Spinal cord (tissue), 10 donors: ENCODE data around the gene PCDH17. TPM values are rescaled to one million over a fixed set of nuclear protein-coding genes. Genes with fewer than 3 reads are reported as not detected.

ENCODE experiments used
- DNase-seq, 6 donors: peaks; one replicate each; pipeline versions ENCODE4 v3.0.0 to v3.0.0-alpha.2; 2013 to 2015; ENCODE audit warnings: low spot score in 6 of 6, low read depth in 4 of 6
- H3K27ac ChIP-seq: one replicate; pipeline ENCODE4 v1.5.1; 2013; ENCODE audit warnings: low read depth, low read length, control low read depth
- H3K27me3 ChIP-seq: one replicate; pipeline ENCODE4 v1.6.1; 2013; ENCODE audit warnings: low read length; ENCODE audit not compliant: control insufficient read depth, insufficient read depth
- H3K36me3 ChIP-seq: one replicate; pipeline ENCODE4 v1.6.1; 2013; ENCODE audit warnings: low read length; ENCODE audit not compliant: control insufficient read depth, insufficient read depth
- H3K4me1 ChIP-seq: one replicate; pipeline ENCODE4 v1.6.1; 2013; ENCODE audit warnings: low read length; ENCODE audit not compliant: control insufficient read depth, insufficient read depth
- H3K4me3 ChIP-seq: one replicate; pipeline ENCODE4 v1.5.1; 2013; ENCODE audit warnings: low read depth, low read length, control low read depth
- H3K9me3 ChIP-seq: one replicate; pipeline ENCODE4 v1.6.1; 2013; ENCODE audit warnings: low read length; ENCODE audit not compliant: control insufficient read depth, insufficient read depth
- WGBS: methylation state at CpG from one replicate; pipeline ENCODE4 v1.1.5; 2013; ENCODE audit warnings: missing lambda C conversion rate; ENCODE audit not compliant: insufficient coverage; 5-methylcytosine and 5-hydroxymethylcytosine counted together
- polyA plus RNA-seq, 2 donors: library from polyadenylated mRNA; unstranded; fragments of 120-200 nt; gene quantifications; one replicate each; pipeline ENCODE4 v1.2.1, GENCODE V29; 2013; ENCODE audit not compliant: insufficient read length in 2 of 2
- total RNA-seq, 2 donors: library from RNA; depleted of rRNA in 1 of 2; stranded (reverse); fragments of 120-200 nt in 1 of 2; fragments of >200 nt in 1 of 2; gene quantifications; one replicate each; pipeline versions ENCODE4 v1.2.3 to v1.2.4, GENCODE V29; 2013 to 2014
- donor health status: healthy.

The PCDH17 gene
- total and polyA plus RNA-seq, 4 donors = 29.8 to 82.6 (median 64.7) TPM

DNA sequence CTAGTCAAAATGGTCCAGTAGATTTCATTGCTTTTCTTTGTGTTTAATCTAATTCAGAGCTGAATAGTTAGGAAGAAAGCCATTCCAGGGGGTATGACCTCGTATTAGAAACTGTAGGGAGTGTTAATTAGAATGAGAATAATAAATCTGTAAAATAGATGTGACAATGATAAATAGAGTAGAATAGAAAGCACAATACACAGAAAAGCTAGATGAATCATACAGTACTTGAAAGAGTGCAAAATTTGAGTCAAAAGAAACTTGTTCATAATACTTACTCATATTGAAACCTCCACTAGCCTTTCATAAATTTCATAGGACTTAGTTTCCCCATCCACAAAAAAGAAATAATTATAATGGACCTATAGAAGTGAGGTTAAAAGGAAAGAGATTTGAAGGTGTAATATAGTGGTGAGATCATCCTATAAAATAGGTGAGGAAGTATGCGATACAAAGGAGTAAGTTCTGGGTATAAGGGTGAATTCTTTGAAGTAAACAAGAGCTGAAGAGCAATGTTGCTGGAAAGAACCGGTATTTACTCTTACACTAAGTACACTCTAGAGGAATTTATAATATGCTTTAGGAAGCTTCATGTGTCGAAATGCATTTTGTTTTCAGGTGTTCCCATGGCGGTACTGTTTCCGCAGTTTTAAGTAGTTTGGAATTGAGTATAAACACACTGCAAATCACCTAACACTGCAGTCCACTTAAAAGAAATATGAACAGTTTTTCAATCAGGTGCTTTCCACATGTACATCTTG, 21.9 kb downstream of the PCDH17 start:
- H3K36me3 ChIP-seq = no peaks in the 10 kb centered on the region
- no peak overlapping the region for H3K4me3 ChIP-seq
- H3K27ac ChIP-seq = no peak overlapping the region
- no peaks in the 10 kb centered on the region for H3K9me3 ChIP-seq
- no peaks in the 10 kb centered on the region for H3K4me1 ChIP-seq
- WGBS = no CpG with 5 or more reads among the region's 6 CpGs
- DNase-seq = no peak
- H3K27me3 ChIP-seq = no peaks in the 10 kb centered on the region

DNA sequence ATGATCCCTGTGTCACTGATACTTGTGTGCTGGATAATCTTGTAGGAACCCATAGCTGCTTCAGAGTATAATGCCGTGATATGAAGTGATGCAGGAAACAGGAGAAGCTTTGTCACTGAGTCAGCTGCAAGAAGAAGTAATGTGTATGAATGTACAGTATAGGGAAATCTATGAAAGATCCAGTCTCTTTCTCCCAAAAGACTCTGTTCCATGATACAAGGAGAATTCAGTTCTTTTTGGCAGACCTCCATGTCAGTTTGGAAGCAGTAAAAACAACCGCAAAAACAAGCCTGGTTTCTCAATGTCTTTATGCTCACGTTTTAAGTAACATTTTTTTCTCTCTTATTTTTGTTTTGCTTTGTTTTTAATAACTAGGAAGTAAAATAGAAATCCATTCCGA, 33.9 kb downstream of the PCDH17 start:
- no peaks in the 10 kb centered on the region for H3K27me3 ChIP-seq
- WGBS = no CpG with 5 or more reads among the region's 4 CpGs
- no peaks in the 10 kb centered on the region for H3K36me3 ChIP-seq
- no peaks in the 10 kb centered on the region for H3K9me3 ChIP-seq
- no peak overlapping the region for H3K4me3 ChIP-seq
- H3K4me1 ChIP-seq = peaks cover 3% of the 10 kb centered on the region
- H3K27ac ChIP-seq = peak overlapping the region; percentile 72
- DNase-seq = peak in 5 of 6 donors; percentile 31 to 80 (median 51)

- Histone ChIP-seq H3K4me1 (peaks cover 3% of the 10 kb centered on the region), H3K36me3 (no peaks in the 10 kb centered on the region), H3K27me3 (no peaks in the 10 kb centered on the region), H3K4me3 (no peak overlapping the region), H3K27ac (peak overlapping the region; percentile 72), H3K9me3 (no peaks in the 10 kb centered on the region)
- DNase-seq = peak in 1 of 6 donors; percentile 87
- 23% methylated on average over 4 of the region's 6 CpGs for WGBS
Observed at GRCh38 chr13:57666131-57666953, 34.8 kb downstream of the PCDH17 start.

DNA sequence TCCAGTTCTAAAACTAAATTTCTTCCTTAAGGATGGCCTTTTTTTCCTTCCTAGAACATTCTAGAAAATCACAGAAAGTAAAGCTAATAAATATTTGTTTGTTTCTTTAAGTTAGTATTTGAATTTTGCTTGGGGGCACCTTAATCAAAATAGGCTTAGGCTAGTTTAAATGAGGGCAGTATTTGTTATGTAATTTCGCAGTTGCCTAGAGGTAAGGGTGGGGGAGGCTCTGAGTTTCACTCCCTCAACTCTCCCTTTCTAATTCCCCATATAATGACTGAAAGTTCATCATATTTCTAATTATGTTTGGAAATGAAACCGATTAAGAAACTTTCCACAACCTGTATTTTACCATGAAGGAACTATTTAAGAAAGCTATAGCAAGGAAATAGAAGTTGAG, 40.6 kb downstream of the PCDH17 start:
- no peaks in the 10 kb centered on the region for H3K4me1 ChIP-seq
- H3K36me3 ChIP-seq = peaks cover 3% of the 10 kb centered on the region
- no peak overlapping the region for H3K4me3 ChIP-seq
- no CpG with 5 or more reads among the region's 2 CpGs for WGBS
- H3K9me3 ChIP-seq = no peaks in the 10 kb centered on the region
- no peaks in the 10 kb centered on the region for H3K27me3 ChIP-seq
- no peak for DNase-seq
- no peak overlapping the region for H3K27ac ChIP-seq

DNA sequence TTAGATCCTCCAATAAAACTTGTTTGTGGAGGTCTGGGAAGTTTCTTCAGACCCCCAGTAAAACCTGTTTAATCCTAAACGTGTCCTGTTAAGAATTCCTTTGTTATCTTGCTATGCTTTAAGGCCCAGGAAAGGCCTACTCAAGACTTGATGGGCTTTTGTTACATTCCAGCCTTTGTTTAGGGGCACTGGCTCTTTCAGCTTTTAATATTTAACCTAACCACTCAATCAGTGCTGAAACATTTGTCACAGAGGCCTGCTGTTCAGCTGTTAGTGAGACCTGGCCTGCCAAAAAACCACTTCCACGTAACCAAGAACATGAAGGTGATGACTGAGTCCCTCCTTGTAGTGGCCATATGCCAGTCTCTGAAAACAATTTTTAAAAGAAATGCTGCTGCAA, 41.7 kb downstream of the PCDH17 start:
- Histone ChIP-seq H3K36me3 (peaks cover 3% of the 10 kb centered on the region), H3K9me3 (no peaks in the 10 kb centered on the region), H3K27me3 (no peaks in the 10 kb centered on the region), H3K4me3 (no peak overlapping the region), H3K4me1 (no peaks in the 10 kb centered on the region), H3K27ac (no peak overlapping the region)
- DNase-seq = peak in 1 of 6 donors; percentile 9
- 25% methylated on average over 1 of the region's 2 CpGs for WGBS

DNA sequence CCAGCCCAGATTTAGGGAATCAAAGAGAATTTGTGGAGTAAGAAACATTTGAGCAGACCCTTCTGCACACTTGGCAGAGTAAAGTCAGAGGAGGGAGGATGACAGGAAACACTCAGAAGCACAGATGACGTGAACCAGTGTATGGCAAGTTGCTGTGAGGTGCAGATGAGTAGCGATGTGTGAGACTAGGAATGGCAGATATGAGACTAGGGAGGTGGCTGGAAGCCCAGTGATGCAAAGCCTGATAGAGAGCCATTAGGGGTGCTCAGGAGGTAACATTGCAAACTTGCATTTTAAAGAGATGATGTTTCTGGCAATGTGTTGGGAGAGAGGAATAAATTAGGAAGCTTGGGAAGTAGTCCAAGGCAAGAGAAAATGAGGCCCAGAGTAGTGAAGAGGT, 44.0 kb downstream of the PCDH17 start:
- Histone ChIP-seq H3K36me3 (peaks cover 3% of the 10 kb centered on the region), H3K27ac (no peak overlapping the region), H3K9me3 (no peaks in the 10 kb centered on the region), H3K27me3 (no peaks in the 10 kb centered on the region), H3K4me3 (no peak overlapping the region), H3K4me1 (no peaks in the 10 kb centered on the region)
- peak in 1 of 6 donors; percentile 79 for DNase-seq
- WGBS = 76% methylated on average over 2 of the region's 2 CpGs

GRCh38 chr13:57680609-57681008, 49.1 kb downstream of the PCDH17 start:
- no CpG with 5 or more reads among the region's 1 CpG for WGBS
- H3K27me3 ChIP-seq = no peaks in the 10 kb centered on the region

GRCh38 chr13:57682128-57682716, 50.7 kb downstream of the PCDH17 start:
- Histone ChIP-seq H3K4me1 (no peaks in the 10 kb centered on the region), H3K27ac (no peak overlapping the region), H3K36me3 (no peaks in the 10 kb centered on the region), H3K9me3 (no peaks in the 10 kb centered on the region), H3K4me3 (no peak overlapping the region), H3K27me3 (no peaks in the 10 kb centered on the region)
- DNase-seq = no peak
- WGBS = 48% methylated on average over 3 of the region's 4 CpGs

More at GRCh38 chr13:57680609-57681008, 49.1 kb downstream of the PCDH17 start:
- no peak overlapping the region for H3K4me3 ChIP-seq
- no peak overlapping the region for H3K27ac ChIP-seq
- no peak for DNase-seq
- no peaks in the 10 kb centered on the region for H3K36me3 ChIP-seq
- H3K4me1 ChIP-seq = no peaks in the 10 kb centered on the region
- no peaks in the 10 kb centered on the region for H3K9me3 ChIP-seq

GRCh38 chr13:57698851-57699250, 67.3 kb downstream of the PCDH17 start:
- H3K9me3 ChIP-seq = no peaks in the 10 kb centered on the region
- no CpG with 5 or more reads among the region's 4 CpGs for WGBS
- no peaks in the 10 kb centered on the region for H3K36me3 ChIP-seq
- no peak overlapping the region for H3K27ac ChIP-seq
- DNase-seq = no peak
- no peaks in the 10 kb centered on the region for H3K27me3 ChIP-seq
- no peak overlapping the region for H3K4me3 ChIP-seq
- no peaks in the 10 kb centered on the region for H3K4me1 ChIP-seq
